GM18511 (cell line): Measurements from ENCODE around the gene TMF1.

Source experiments
- ATAC-seq: cut with Tn5 transposase; IDR thresholded peaks from one replicate; pipeline ENCODE4 v1.9.1; 2021; ENCODE audit warnings: mild to moderate bottlenecking, moderate library complexity; ENCODE audit not compliant: unreplicated experiment

TMF1 gene

DNA sequence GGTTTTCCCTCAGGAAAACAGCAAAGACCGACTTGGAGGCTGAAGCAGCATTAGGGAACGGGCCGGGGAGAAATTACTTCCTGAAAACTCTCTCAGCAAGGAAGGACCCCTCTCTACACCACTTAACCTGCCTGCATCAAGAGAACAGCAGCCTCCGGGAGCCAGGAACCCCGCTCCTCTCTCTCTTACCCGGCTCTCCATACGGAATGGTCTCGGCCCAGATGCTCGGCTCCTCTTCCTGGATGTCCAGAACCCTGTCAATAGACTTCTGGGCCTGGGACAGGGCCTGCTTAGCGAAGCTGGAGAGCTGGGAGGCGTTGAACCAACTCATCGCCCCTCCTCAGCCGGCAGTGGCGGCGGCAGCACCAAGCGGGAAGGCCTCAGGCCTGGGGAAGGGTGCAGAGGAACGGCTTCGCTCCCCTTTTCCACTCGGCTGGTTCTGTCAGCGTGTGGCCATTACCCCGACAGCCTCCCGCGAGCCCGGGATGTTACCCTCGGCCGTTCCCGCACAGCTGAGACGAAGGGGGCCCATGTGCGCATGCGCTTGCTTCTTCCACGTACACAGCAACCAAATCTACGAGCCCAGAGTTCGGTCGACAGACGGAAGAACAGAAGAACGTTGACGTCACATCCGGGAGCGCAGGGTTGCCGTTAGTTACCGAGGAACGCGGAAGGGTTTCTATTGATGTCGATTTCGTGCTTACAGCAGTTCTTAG is at the start of gene TMF1:
TMF1 (minus strand) TSS at position 578 of the 716 bp plus-strand sequence; CDS start at position 331, 247 bp downstream.
- peak; percentile 96 for ATAC-seq

DNA sequence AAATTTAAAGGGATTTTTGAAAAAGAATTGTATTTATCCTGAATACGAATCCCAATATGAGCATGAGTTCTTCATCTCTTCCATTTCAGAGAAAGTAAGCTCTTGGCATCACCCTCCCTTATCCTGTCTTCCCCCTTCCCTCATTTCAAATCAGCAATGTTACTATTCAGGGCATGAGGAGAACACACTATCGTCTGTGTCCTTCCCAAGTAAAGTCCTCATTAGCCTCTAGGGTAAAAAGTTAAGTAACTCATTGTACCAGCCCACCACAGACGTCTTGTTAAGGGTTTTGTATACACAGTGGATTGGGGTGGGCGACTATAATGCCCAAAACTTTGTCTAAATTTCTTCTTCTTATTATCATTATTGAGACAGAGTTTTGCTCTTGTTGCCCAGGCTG is 47.4 kb upstream of the TMF1 start:
- no peak for ATAC-seq

GRCh38 chr3:69097407-69098086 is 45.4 kb upstream of the TMF1 start:
- no peak for ATAC-seq

- no peak for ATAC-seq
Observed at GRCh38 chr3:69096299-69096698, 44.2 kb upstream of the TMF1 start.

GRCh38 chr3:69095636-69096035 is 43.5 kb upstream of the TMF1 start:
- ATAC-seq: no peak

DNA sequence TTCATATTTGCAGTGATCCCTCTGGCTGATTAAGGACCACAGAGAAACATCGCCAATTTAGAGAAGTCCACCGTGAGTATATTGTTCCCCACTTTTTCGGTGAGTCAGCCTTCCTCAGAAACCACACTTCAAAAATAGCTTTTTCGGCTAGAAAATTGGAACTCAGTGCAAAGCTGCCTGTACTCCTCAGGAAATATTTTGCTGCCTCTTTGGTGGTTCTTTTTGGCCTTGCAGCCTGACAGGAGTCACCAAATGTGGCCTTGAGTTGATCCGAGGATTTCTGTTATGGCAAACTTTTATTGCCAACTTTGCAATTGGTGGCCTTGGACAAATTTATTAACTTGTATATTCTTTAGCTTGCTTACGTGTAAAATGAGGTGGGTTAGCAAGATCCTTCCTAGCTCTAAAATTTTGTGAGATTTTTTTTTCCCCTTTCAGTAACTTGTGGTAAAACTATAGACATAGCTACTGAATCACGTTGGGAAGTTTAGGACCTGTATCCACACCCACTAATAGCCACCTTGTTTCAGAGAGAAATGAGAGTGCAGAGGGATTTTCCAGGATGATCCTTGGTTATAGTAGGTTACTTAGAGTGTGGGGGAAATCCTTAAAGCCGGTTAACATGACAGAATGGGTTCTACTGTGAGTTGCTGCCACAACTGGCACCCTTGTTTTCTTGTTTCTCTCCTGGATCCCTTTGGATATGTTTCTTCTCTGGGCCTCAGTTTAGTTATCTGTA is 42.5 kb upstream of the TMF1 start:
- ATAC-seq: no peak

DNA sequence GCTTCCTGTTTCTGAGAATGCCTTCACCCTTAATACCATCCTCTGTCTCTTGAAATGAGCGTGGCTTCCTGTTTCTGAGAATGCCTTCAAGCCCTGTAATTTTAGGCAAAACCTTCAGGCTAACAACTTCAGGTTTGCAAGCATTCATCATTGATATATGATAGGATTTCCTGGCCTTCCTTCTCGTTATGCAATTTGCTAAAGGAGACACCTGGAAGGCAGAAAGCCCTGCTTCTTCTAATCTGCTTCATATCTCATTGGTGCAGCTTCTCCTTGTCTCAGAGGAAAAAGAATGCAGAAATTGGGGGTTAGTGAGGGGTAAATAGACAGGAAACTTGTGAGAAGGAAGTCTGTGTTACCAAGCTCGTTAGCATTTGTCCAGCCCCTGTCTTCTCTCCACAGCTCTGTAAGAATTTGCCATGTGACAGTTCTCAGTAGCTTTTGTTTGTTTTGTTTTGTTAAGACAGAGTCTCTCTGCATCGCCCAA is 39.9 kb upstream of the TMF1 start:
- ATAC-seq: peak; percentile 78

DNA sequence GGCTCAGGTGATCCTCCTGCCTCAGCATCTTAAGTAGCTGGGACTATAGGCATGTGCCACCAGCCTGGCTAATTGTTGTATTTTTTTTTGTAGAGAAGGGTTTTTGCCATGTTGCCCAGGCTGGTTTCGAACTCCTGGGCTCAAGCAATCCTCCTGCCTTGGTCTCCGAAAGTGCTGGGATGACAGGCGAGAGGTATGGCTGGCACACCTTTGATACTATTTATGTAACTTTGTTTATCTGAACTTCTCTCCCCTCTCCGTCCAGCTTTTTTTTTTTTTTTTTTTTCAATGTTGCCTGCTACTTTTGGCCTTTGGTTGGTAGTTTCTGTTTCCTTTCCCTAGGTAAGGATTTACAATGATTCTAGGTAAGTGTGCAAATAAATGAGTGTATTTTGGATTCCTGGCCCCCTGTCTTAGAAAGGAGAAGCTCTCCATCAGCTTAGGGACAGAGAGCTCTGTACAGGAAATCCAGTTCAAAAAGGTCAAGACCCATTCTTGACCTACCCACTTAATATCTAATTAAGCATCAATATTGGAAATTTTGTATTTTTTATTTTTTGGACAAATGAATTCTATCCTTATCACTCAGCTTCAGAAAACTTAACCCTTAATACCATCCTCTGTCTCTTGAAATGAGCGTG is 39.4 kb upstream of the TMF1 start:
- no peak for ATAC-seq

- no peak for ATAC-seq
Observed at GRCh38 chr3:69090021-69090420, 37.9 kb upstream of the TMF1 start.

- peak; percentile 29 for ATAC-seq
Observed at GRCh38 chr3:69088063-69088462, 35.9 kb upstream of the TMF1 start.

- no peak for ATAC-seq
Observed at GRCh38 chr3:69087030-69087791, 35.1 kb upstream of the TMF1 start.

DNA sequence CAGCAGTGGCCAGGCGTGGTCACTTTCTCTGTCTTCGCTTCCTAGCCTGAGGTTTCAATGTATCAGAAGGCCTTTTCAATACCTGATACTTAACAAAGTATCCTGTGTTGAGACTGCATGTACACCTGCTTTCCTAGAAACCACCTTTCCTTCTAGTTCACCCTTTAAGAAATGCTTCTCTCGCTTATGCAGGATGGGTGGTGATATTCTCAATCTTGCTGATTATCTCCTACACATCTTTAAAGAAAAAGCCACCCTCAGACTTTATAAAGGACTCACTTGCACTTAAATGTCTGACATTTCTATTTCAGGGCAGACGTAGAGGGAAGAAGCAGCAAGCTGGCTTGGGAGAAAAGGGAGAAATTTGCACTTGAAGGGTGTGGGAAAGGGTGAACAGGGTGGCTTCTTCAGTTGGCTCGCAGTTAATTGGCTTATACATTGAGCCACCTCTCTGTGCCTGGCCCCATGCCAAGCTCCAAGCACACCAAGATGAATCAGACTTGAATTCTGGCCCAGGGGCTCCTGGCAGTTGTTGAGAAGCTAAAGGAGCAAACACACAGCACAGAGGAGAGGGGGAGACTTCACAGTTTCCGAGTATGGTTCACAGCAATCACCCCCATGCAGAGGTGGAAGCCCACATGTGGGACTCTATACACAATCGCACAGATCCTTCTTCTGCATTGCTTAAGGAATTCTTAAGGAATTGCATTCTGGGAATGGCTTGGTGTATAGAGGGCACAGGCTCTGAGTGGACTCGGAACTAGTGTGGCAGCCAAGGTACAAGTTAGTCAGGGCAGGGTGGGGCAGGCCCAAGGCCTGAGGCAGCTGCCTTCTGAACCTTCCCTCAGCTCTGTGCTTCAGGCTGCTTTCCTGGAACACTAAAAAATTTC is 33.9 kb upstream of the TMF1 start:
- ATAC-seq: no peak

GRCh38 chr3:69085168-69085832 is 33.2 kb upstream of the TMF1 start:
- peak; percentile 2 for ATAC-seq

- ATAC-seq: peak; percentile 57
Observed at GRCh38 chr3:69084326-69085167, 32.4 kb upstream of the TMF1 start, which contains the start of gene ARL6IP5. Gene ARL6IP5 (plus strand): TSS chr3:69084937. CDS start chr3:69085048, 111 bp downstream.

- peak; percentile 65 for ATAC-seq
Observed at GRCh38 chr3:69082805-69083204, 30.7 kb upstream of the TMF1 start.

GRCh38 chr3:69082361-69082760 is 30.2 kb upstream of the TMF1 start:
- ATAC-seq: no peak

GRCh38 chr3:69081583-69082262 is 29.6 kb upstream of the TMF1 start:
- ATAC-seq: no peak
